Stimulated activated CD4-positive, alpha-beta T cell treated with anti-CD3 and anti-CD28 coated beads, Interleukin-2, amount 100 ng/mL, for 24 hours (primary cell): ENCODE results near the gene FER.
"Not testable (repeated sequence)": the region's sequence is repeated elsewhere in the genome, so short reads cannot be mapped to it uniquely, and the experiment has no call there.

ENCODE experiments used
- DNase-seq, 2 donors: peaks; one replicate each; pipeline ENCODE4 v3.0.0-alpha.2; 2020

FER gene

DNA sequence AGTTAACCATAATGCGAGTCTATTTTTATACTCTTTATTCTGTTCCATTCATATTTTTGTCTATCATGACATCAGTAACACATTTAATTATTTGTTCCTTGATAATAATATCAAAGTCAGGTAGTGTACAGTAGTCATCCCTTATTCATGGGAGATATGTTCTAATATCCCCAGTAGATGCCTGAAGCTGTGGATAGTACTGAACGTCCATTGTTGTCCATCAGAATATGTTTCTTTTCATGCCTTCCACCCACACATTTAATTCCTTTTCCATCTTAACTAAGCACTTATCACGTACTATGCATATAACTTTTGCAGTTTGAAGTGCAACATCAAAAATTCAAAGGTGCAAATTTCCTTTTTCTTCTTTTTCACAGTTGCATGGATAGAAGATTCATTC, 53.6 kb downstream of the FER start:
- no peak for DNase-seq

DNA sequence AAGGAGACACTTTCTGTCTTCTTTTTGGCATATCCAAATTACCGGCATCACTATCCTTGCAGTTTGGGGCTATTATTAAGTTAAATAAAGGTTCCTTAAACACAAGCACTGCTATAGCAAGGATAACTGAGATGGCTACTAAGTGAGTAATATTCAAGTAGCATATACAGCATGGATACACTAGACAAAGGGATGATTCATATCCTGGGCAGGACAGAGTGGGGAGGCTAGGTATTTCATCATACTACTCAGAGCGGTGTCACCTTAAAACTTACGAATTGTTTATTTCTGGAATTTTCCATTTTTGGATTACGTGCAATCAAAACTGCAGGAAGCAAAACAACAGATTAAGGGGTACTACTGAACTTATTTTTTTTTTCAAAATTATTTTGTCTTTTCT, 54.1 kb downstream of the FER start:
- DNase-seq = no peak

DNA sequence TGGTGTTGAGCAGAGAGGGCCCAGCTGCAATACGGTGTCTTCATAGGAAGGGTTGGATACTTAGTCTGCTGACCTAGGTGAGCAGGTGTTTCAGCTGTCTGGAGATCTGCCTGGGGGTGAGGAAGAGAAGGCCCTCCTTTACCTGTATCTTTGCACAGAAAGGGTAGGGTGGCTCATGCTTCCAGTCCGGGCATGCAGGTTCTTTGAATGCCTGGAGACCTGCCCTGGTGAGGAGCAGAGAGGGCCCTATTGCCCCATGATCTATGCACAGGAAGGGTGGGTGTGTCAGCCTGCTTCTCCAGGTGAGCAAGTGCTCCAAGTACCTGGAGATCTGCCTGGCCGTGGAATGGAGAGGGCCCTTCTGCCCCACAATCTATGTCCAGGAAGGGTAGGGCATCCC, 63.0 kb downstream of the FER start:
- DNase-seq = no peak

DNA sequence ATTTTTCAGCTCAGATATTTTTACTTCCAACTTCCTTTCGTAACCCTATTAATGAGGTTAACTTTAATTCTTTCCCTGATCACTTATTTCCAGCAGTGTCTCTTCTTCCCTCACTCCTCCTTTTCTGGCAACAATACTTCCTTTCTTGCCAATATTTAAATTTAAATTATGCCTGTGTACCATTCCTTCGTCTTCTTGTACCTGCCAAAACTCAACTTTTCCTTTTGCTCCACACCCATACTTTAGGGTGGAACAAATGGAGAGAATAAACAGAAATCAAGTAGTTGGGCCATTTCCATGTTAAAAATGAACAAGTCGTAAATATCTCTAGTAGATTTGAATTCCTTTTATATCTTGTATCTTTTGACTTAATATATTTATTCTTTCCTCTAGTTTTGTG, 66.0 kb downstream of the FER start:
- no peak for DNase-seq

DNA sequence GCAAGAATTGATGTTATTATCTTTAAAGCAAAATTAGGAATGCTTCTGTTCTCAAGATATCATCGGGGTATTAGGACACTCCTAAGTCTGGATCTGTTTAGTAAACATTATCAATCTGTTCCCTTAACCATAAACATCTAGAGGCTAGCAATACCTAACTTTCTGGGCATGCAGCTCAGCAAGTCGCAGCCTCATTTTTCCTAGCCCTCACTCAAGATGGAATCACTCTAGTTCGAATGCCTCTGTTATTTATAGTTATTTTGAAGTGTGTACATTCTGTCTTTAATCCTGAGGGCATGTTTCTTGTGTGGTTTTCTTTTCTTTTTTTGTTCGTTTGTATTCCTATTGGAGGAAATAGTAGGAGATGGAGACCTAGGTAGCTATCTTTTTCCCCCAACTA, 66.9 kb downstream of the FER start:
- DNase-seq = no peak

DNA sequence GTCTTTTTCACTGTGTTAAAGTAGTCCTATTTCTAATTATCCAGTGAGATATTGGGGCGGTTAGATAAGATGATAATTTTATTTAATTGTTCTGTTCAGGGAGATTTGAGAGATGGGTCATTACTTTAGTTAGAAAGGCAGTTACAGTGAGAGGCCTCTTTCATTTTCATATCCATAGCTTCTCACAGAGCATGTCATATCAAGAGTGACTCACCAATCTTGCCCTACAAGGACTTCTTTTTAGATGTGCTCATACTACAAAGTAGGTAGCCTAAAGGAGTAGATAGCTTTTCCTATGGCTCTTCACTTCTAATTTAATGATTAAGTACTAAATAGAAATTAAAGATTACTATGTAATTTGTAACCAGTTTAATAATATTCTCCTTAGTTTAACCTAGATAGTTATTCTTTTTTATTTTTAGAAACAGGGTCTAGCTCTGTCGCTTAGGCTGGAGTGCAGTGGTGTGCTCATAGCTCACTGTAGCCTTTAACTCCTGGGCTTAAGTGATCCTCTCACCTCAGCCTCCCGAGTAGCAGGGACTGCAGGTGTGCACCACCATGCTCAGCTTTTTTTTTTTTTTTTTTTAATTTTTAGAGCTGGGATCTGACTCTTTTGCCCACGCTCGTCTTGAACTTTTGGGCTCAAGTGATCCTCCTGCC, 71.0 kb downstream of the FER start:
- DNase-seq = no peak

DNA sequence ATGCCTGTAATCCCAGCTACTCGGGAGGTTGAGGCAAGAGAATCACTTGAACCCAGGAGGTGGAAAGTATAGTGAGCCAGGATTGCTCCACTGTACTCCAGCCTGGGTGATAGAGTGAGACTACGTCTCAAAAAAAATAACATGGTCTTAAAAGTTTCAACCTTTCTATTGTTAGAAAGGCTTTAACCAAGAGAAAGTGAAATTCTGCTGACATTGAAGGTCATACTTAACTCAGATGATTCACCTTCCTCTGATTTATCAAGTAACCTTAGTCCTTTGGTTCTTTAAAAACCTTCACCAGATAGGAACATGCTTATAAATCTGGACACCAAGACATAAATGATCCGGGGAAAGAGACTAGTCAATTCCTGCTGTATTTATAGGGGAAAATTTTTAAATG, 73.3 kb downstream of the FER start:
- DNase-seq = no peak

DNA sequence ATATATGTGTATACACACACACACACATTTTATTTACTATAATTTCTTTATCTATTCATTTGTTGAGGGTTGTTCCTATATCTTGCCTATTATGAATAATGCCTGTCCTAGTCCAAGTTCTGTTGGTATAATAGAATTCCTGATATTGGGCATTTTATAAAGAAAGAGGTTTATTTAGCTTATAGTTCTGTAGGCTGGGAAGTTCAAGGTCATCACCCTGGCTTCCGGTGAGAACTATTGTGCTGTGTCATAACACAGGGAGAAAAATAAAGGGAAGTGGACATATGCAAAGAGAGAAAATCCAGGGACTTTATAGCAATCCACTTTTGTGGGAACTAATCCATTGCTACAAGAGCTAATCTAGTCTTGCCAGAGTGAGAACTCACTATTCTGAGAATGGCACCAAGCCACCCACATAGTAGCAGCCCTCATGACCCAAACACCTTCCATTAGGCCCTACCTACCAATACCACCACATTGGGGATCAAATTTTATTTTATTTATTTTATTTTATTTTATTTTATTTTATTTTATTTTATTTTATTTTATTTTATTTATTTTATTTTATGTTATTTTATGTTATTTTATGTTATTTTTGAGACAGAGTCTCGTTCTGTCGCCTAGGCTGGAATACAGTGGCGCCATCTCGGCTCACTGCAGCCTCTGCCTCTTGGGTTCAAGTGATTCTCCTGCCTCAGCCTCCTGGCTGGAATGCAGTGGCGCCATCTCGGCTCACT, 74.7 kb downstream of the FER start:
- no peak for DNase-seq

DNA sequence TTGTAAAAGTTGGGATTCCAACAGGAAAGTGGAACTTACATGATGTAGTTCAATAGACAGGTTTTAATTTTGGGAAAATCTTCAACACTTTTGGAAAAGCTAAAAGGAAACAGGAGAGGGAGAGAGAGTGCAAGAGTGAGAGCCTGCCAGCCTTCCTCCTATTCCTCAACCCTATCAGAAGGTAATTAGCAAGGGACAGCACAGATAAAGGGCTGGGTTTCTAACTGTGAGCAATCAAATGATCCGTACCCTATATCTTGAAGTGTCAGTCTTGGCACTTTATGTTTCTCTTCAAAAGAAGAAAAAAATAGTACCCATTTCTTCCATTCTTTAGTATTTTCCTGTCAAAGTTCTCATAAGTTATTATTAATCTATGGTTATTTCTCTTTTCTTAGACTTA, 79.4 kb downstream of the FER start:
- DNase-seq = no peak

DNA sequence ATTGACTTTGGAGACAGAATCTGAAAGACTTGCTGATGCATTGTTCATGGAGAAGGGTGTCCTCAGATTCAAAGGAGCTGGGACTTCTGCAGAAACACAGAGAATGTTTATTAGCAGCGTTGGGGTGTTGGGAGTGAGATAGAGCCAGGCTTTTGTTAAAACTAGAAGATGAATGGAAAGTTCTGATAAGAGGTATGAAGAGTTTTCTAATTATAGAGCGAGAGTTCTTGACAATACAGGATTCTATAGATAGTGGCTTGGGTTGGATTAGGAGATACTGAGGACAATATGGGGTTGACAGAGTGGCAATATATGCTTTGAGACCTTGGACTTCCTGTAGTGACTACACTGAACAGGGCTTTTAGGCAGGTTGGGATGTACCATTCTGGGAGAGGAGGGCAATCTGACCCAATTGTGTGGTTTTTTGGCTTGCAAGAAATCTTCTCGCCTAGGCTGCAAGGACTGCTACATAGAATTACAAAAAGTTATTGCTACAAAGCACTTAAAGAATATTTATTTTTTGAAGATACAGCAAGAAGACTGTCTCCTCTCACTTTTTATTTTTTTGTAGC, 83.1 kb downstream of the FER start:
- DNase-seq = no peak

DNA sequence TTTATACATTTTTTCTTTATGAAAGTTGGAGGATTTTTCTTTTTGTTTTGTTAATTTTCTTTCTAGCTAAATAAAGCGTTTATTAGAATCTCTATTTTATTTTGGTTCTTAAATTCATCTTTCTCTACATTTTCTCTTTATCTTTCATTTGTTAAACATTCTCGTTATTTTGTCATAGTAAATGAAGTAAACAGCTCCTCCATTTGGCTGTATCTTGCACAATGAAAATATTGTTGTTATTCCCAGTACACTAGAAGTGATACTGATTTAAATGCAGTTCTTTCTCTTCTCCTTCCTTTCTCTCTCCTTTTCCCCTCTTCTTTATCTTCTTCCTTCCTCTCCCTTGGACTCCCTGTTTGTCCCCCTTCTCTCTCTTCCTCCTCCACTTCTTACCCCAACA, 88.8 kb downstream of the FER start:
- DNase-seq = no peak

DNA sequence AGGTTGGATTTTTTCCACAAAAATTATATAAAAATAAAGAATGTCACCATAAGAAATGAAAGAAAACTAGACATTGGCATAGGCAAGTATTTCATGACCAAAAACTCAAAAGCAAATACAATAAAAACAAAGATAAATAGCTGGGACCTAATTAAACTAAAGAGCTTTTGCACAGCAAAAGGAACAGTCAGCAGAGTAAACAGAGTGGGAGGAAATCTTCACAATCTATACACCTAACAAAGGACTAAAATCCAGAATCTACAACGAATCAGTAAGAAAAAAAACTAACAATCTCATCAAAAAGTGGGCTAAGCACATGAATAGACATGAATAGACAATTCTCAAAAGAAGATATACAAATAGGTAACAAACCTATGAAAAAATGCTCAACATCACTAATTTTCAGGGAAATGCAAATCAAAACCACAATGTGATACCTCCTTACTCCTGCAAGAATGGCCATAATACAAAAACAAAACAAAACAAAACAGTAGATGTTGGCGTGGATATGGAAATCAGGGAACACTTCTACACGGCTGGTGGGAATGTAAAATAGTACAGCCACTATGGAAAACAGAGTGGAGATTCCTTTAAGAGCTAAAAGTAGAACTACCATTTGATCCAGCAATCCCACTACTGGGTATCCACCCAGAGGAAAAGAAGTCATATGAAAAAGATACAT, 94.7 kb downstream of the FER start:
- DNase-seq = not testable (repeated sequence)

DNA sequence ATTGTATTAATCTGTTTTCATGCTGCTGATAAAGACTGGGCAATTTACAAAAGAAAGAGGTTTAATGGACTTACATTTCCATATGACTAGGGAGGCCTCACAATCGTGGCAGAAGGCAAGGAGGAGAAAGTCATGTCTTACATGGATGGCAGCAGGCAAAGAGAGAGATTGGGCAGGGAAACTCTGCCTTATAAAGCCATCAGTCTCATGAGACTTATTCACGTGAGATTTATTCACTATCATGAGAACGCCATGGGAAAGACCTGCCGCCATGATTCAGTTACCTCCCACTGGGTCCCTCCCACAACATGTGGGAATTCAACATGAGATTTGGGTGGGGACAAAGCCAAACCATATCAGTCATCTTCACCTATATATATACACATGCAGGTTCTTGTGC, 103.4 kb downstream of the FER start:
- not testable (repeated sequence) for DNase-seq

DNA sequence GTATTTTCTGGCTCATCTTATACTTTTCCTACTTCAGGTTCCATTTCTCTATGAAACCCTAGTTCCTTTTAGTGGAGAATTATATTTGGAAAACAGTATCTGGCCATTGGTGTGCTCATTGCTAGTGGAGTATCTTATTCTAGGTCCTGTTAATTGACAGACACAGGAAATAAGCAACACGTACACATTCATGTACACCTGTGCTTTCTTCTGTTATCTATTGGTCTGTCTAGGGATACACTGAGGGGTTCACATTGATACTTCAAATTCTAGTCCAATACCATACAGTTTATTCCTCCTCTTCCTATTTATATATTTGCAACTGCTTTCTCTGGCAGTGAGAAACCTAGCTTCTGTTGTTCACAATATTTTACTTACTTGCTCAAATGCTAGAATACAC, 110.2 kb downstream of the FER start:
- no peak for DNase-seq

DNA sequence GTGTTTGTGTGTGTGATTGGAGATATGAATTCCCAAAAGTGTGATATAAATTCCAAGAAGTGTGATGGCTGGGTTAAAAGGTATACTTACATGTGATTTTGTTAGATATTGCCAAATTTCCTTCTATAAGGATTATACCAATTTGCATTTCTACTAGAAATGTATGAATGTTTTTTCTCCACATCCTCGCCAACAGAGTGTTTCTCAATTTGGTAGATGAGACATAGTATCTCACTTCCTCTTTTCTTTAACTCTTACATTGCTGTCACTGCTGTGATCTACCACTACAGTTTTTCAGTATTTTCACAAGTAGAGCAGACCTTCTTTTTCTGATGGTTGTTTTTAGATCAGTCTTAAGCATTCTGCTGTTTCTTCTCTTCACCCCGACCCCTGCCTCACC, 111.3 kb downstream of the FER start:
- no peak for DNase-seq

DNA sequence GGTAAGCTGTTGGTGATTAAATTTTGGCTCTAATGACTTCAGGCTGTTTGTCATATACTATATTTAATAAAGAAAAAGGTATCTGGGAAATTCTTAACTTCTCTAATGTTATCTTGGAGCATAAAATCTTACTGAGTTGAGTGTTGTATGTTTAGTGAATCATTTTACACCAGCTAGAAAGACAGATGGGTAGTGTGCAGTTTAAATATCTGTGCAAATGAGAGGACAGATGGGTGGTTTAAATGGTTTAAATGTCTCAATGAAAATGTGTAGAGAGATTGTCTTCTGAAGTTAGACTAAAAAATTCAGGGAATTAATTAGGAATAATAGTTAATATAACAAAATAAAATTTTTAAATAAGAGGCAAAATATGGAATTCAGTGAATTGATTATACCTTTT, 114.5 kb downstream of the FER start:
- DNase-seq = no peak

DNA sequence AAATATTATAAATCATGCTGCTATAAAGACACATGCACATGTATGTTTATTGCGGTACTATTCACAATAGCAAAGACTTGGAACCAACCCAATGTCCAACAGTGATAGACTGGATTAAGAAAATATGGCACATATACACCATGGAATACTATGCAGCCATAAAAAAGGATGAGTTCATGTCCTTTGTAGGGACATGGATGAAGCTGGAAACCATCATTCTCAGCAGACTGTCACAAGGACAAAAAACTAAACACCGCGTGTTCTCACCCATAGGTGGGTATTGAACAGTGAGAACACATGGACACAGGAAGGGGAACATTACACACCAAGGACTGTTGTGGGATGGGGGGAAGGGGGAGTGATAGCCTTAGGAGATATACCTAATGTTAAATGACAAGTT, 118.4 kb downstream of the FER start:
- DNase-seq = not testable (repeated sequence)

DNA sequence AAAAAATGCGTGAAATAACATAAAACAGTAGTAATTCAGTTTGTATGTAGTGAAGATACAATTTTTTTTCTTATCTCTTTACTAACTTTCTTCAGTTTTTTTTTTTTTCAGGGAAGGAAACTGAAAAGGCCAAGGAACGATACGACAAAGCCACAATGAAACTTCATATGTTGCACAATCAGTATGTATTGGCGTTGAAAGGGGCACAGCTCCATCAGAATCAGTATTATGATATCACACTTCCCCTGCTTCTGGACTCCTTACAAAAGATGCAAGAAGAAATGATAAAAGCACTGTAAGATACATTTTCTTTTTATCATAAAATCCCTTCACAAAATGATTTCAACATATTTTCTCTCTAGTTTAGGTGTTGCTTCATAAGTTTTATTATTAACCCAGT, 120.0 kb downstream of the FER start:
- no peak for DNase-seq

DNA sequence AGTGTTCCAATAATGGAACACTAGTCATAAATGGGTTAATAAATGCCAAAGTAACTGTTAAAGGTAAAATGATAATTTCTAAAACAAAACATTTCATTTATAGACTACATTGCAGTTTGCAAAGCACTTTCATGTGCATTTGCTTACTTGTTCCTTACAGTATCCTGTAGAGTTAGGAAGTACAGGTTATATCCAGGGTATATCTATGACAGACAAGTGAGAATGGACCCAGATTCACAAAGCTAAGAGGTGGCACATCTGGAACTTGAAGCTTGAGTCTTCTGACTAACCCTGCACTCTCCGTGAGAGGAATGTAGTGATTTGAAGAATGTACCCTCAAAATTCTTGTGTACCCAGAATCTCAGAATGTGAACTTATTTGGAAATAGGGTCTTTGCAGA, 121.4 kb downstream of the FER start:
- DNase-seq = no peak

DNA sequence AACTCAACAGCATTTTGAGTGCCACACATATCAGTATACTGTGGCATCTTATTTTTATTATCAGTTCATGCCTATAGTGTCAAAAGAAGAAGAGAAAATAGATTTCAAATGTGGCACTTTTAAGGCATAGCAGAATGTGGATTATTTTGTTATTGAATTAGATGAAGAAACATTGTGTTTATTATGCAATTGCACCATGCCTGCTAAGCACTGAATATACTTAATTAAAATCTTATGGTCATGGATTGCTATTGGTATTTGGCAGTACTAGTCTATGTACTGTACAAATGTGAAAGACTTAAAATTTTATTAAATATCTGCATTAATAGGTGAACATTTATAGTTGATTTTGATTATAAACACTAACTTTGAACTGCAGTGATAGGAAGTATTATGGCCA, 128.8 kb downstream of the FER start:
- DNase-seq = no peak

DNA sequence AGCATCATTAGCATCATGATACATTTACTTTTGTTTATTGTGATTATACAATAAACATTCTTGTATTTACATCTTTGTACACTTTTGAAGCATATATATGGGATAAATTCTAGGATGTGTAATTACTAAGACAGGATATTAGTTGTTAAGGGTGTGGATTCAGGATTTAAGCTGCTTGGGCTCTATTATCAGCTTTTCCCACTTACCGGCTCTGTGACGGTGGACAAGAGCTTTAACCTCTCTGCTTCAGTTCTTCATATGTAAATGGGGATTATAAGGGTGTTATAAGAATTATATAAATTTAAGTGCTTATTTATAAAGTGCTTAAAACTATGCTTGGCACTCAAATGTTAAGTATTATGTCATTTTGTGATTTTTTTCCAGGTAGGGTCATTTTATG, 131.1 kb downstream of the FER start:
- DNase-seq = no peak

DNA sequence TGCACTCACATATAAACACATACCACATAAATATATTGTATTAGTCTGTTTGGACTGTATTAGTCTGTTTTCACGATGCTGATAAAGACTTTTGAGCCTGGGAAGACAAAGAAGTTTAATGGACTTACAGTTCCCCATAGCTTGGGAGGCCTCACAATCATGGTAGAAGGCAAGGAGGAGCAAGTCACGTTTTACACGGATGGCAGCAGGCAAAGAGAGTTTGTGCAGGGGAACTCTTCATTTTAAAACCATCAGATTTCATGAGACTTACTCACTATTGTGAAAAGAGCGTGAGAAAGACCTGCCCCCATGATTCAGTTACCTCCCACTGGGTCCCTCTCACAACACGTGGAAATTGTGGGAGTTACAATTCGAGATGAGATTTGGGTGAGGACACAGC, 133.4 kb downstream of the FER start:
- no peak for DNase-seq

DNA sequence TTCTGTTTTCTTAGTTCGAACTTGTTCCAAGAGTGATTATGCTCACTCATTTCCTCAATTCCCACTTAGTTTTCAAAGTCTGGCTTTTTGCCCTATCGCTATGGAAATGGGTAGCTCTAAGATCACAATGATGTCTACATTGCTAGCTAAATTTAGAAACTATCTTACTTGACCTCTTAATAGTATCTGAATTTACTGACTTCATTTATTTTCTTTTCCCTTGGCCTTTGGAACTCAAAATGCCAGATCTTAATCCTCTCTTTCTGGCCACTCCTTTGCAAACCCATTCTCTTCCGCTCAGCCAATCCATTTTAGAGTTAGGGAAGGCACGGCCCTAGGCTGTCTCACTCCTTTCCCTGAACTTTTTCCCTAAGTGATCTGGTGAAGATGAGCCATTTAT, 137.0 kb downstream of the FER start:
- DNase-seq = no peak

DNA sequence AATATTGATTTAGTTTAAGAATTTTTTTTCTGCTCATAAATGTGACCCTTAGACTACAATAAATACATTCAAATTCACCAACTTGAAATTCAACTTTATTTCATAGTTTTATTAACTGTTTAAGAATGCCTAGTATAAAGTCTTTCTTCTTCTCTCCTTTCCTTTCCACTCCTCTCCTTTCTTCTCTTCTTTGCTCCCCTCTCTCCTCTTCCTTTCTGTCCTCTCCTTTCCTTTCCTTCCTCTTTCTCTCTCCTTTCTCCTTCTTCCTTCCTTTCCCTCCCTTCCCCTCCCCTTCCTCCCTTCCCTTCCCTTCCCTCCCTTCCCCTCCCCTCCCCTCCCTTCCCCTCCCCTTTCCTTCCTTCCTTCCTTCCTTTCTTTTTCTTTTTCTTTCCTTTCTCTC, 150.6 kb downstream of the FER start:
- no peak for DNase-seq
